AG09309 (cell line): ENCODE results near the gene FOXM1.
A peak's percentile ranks its signal among the peaks of the same experiment; 100 is the strongest.

Experiments used
- DNase-seq: peaks from one replicate; pipeline ENCODE4 v3.0.0-alpha.2; 2010; ENCODE audit warnings: low read depth
- H3K4me3 ChIP-seq: 2 replicates; pipeline ENCODE4 v1.5.1; 2011; ENCODE audit warnings: mild to moderate bottlenecking, low read depth, low read length, moderate library complexity; ENCODE audit not compliant: control insufficient read depth
- CTCF ChIP-seq: IDR thresholded peaks from 2 replicates; pipeline ENCODE4 v1.5.1; 2011; ENCODE audit warnings: mild to moderate bottlenecking, low read depth, low read length, inconsistent platforms; ENCODE audit not compliant: insufficient read depth, control insufficient read depth; ENCODE audit errors: missing control alignments

The FOXM1 gene

GRCh38 chr12:2841056-2841650 is 35.8 kb downstream of the FOXM1 start:
- H3K4me3 ChIP-seq, result no peak overlapping the region
- DNase-seq, result no peak
- TF ChIP-seq CTCF, result no peak

- TF ChIP-seq CTCF, result no peak
- no peak overlapping the region for H3K4me3 ChIP-seq
- no peak for DNase-seq
These were observed 40.4 kb downstream of the FOXM1 start for GRCh38 chr12:2836574-2836973.

GRCh38 chr12:2835691-2836403 is 41.1 kb downstream of the FOXM1 start:
- DNase-seq, result no peak

GRCh38 chr12:2834581-2835491 is 42.1 kb downstream of the FOXM1 start, which contains the start of gene NRIP2:
Gene NRIP2 (minus strand): TSS chr12:2835035. CDS start chr12:2834983, 52 bp downstream.
- peak; percentile 26 for TF ChIP-seq CTCF
- no peak within 1 kb of the TSS for H3K4me3 ChIP-seq
- DNase-seq, result no peak

More at GRCh38 chr12:2835691-2836403, 41.1 kb downstream of the FOXM1 start:
- H3K4me3 ChIP-seq, result no peak overlapping the region
- TF ChIP-seq CTCF, result no peak

- H3K4me3 ChIP-seq, result no peak overlapping the region
- no peak for DNase-seq
- TF ChIP-seq CTCF, result no peak
These were observed 43.2 kb downstream of the FOXM1 start for GRCh38 chr12:2833810-2834209.

GRCh38 chr12:2833327-2833726 is 43.6 kb downstream of the FOXM1 start:
- H3K4me3 ChIP-seq, result no peak overlapping the region
- TF ChIP-seq CTCF, result no peak
- DNase-seq, result no peak
